ENCODE measurements around the gene KCNIP4.

GRCh38 chr4:20829617-20830357 lies 1118.8 kb downstream of the KCNIP4 start:
- TF ChIP-seq, protein P1, sequence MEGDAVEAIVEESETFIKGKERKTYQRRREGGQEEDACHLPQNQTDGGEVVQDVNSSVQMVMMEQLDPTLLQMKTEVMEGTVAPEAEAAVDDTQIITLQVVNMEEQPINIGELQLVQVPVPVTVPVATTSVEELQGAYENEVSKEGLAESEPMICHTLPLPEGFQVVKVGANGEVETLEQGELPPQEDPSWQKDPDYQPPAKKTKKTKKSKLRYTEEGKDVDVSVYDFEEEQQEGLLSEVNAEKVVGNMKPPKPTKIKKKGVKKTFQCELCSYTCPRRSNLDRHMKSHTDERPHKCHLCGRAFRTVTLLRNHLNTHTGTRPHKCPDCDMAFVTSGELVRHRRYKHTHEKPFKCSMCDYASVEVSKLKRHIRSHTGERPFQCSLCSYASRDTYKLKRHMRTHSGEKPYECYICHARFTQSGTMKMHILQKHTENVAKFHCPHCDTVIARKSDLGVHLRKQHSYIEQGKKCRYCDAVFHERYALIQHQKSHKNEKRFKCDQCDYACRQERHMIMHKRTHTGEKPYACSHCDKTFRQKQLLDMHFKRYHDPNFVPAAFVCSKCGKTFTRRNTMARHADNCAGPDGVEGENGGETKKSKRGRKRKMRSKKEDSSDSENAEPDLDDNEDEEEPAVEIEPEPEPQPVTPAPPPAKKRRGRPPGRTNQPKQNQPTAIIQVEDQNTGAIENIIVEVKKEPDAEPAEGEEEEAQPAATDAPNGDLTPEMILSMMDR (IDR thresholded peaks at IDR 0.05), result no peak
- TF ChIP-seq POLR2A (IDR thresholded peaks at IDR 0.05), result no peak

All from heart left ventricle (tissue), 13 donors.